DMS 273 (cell line): ENCODE data around the gene MYRF.
A peak's percentile ranks its signal among the peaks of the same experiment; 100 is the strongest.

Experiments used
- DNase-seq: peaks from one replicate; lab custom pipeline; 2025; ENCODE audit not compliant: unreplicated experiment; lab: John Stamatoyannopoulos, UW

MYRF gene

DNA sequence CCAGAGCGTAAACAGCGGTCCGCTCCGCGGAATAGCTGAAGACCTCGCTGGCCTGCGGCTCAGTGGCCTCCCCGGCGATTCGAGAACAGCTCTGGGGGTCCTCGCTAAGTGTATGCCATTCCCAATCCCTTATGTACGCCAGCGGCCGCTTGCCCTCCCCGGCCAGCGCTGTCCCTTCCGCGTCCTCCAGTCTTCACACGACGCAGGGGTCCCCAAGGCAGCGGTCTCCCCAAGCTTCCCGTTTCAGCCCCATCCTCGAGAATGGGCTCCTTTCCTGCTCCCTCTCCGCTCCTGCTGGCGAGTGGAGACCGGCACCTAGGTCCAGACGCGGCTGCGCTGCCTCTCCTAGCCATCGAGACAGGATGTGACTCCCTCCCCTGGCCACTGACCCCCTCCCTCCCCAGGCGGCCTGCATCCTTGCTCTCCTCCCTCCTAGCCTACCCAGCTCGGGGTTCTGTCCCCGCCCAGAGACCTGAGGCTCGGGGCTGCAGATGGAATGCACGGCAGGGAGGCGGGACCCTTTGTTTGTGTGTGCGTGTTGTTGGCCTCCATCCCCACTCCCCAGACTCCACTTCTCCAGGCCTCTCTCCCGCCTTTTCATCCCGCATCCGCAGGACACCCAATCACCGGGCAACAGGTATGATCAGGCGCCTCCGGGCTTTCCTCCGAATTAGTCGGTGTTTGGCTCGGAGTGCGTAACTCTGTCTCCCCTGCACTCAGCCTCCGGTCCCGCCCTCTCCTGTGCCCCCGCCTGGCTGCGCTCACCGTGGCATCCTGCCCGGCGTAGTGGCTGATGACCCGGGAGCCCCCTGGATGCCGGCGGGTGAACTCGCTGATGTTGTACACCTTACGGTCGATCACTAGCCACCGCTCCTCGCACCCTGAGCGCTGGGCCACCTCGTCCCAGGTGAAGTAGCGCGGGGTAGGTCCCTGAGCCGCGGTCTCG is 63.6 kb downstream of the MYRF start:
- peak; percentile 90 for DNase-seq

GRCh38 chr11:61816736-61817455 is 64.5 kb downstream of the MYRF start, which contains the start of gene FADS1:
Gene FADS1 (minus strand): TSS chr11:61817003. CDS start chr11:61816929, 74 bp downstream.
- peak; percentile 97 for DNase-seq

DNA sequence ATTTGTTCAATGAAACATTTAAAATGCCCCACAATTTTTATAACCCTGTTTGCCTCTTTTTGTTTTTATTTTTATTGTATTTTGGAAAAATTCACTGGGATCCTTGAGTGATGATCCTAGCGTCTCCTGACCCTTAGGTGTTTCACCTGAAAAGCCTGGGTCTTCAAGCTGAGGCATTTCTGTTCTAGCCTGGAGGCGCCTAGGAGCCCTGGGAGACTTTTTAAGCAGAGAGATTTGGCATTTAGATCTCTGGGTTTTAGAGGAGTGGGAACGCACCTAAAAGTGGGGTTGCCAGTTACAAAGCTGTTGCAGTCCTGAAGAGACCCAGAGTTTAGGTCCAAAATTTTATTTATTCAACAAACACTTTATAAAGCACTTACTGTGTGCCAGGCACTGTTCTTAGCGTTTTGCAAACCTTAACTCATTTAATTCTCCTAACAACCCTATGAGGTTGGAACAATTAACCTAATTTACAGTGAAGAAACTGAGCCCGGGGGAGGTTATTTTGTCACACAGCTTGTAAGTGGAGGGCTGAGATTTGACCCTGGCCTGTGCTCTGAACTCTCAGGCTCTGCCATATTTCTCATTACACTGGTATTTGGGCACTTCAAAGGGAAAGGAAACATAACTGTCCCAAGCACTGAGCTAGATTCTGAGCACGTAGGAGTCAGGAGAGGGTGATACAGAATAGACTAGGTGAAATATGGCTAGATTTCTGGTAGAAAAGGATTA is 65.2 kb downstream of the MYRF start:
- no peak for DNase-seq

DNA sequence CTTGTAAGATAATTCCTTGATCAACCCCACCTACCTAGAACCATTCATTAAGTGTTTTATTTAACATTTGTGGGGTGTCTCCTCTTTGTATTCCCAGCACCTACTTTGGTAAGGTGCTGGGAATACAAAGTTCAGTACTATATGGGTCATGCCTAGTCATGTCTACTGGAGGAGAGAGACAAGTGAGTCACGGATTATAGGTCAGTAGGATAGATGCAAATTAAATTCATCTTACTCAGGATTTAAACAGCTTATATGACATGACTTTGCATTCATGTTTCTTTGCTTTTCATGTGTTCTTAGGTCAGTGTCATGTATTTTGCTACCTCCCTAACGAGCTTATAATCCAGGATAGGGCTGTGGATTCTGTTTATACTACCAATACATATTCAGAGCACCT is 67.7 kb downstream of the MYRF start:
- DNase-seq, result no peak

DNA sequence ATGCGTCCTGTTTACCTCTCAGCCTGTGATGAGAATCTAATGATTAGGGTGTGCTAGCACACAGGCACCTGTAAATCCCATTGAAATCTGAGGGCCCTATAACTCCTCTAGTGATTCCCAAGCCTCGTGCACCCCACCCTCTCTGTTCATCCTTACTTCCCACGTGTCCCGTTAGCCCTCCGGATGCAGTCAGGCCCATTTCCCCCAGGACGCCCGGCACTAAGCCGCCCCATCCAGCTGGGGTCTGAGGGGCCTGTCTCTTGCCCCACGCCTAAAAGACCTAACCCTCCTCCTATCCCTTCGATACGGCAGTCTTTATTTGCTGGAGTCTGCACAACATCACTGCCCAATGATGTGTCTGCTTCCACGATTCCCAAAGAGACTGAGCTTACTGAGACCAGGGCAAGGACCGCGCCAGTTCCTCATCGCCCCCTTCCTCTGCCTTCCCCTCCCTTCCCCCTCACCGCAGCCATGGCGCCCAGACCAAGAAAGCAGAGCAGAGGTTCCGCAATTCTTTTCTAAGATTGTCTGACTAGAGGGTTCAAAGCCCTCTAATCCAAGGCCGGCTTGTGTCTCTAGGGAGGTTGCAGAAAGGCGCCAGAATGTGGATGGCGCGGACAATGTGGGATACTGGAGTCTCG is 74.6 kb downstream of the MYRF start:
- no peak for DNase-seq

DNA sequence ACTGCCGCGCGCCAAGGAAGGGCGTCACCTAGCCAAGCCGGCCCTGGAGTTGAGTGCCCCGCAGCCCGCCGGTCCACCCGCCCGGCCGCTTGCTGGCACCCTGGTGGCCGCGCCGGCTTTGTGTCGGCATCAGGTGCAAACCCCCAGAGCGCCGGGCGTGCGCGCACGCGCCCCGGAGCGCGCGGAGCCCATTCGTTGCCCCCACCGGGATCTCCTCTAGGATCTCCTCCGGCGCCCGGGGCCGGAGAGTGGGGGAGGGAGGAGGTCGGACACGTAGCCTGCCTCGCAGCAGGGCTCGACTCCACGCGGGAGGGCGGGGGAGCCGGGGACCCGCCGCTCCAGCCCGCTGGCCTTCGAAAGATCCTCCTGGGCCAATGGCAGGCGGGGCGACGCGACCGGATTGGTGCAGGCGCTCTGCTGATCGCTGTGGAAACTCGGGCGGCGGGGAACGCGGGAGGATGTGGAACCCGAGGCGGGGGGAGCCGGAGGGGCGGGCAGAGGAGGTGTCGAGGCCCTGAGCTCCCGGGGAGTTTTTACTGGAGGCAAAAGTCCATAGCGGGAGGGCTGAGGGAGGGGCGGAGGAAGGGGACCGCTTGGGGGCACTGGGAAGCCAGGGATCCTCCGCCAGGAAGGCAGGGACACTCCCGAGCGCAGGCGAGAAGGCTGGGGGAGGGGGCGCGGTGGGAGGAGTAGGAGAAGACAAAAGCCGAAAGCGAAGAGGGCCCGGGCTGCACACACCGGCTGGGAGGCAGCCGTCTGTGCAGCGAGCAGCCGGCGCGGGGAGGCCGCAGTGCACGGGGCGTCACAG is 75.3 kb downstream of the MYRF start, which contains the start of gene FADS2:
TSS of gene FADS2 (plus strand) at position 730 of the 808 bp plus-strand sequence. CDS start 91 bp downstream, outside the sequence.
- peak; percentile 89 for DNase-seq

GRCh38 chr11:61828379-61828628 is 75.9 kb downstream of the MYRF start:
- DNase-seq, result no peak

GRCh38 chr11:61828629-61829407 is 76.4 kb downstream of the MYRF start:
- peak; percentile 69 for DNase-seq

DNA sequence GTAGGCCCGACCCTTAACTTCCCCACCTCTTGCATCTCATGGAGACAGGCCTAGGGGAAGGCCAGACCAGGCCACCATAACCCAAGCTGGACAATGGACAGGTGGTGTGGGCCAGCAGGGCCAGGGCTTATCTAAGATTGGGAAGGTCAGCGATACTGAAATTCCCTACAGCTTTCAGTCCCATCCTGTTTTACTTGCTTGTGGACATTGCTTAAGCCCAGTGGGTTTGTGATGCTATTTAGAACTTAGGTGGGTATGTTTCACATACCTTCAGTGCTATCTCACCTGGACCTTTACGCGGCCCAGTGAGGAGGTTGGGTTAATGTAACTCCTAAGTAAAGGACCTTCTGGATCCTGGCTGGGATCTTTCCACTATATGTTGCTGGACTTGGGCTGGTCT is 77.4 kb downstream of the MYRF start:
- DNase-seq, result no peak

GRCh38 chr11:61830237-61831105 is 78.0 kb downstream of the MYRF start:
- DNase-seq, result no peak

GRCh38 chr11:61832207-61832606 is 79.8 kb downstream of the MYRF start:
- DNase-seq, result no peak

DNA sequence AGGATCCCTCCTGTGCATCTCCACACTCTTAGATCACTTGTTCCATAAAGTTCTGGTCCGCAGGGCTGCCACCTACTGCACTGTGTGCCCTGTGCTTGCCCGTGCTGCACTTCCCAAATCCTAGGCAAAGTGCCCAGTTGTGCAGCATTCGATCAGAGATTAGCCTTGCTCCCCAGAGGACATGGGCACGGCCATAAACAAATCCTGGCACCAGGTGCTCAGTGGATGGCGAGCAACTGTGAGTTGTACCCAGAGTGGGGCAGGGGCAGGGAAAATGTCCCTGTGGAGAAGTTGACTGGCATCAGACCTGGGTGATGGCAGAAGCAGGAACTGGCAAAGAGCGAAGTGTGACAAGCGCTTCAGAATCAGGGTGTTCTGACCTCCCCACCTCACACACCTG is 80.3 kb downstream of the MYRF start:
- no peak for DNase-seq

- no peak for DNase-seq
Observed at GRCh38 chr11:61833471-61833870, 81.0 kb downstream of the MYRF start.

DNA sequence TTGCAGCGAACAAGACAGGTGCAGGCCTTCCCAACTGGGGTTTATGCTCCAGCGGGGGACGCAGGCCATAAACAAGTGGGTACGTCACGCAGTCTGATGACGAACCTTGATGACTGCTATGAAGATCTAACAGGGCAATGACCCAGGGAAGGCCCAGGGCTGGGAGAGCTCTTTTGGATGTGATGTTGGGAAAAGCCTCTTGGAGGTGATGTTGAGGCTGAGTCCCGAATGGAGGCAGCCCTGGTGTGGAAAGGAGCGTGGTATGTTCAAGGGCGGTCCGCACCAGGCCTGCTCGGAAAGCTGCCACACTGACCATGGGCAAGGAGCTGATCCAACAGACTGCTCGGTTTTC is 81.5 kb downstream of the MYRF start:
- no peak for DNase-seq

- DNase-seq, result peak; percentile 55
Observed at GRCh38 chr11:61834278-61835048, 82.0 kb downstream of the MYRF start.

- DNase-seq, result no peak
Observed at GRCh38 chr11:61836193-61836592, 83.8 kb downstream of the MYRF start.

DNA sequence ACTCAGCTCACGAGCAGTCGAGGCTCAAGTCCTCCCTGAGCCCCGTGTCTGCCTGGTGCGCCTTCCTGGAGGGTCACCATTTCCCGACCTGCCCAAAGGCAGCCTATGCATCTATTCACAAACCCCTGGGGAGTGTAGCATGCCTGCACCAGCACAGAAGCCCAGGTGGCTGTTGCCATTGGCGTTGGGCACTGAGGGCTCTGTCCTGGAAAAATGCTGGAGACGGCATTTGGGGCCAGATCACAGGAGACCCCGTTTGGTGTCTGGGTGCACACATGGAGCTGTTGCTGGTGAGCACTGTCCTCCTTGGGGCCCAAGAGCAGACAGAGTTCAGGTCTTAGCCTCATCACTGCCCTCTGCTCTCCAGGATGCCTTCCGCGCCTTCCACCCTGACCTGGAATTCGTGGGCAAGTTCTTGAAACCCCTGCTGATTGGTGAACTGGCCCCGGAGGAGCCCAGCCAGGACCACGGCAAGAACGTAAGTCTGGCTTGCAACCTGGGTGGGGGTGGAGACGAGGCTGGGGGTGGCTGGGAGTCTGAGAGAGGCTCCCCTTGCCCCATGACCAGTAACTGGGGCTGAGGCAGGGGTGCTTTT is 85.1 kb downstream of the MYRF start:
- no peak for DNase-seq
